Nephron progenitor cell (in vitro differentiated cells): ENCODE measurements around the gene MYBBP1A.
A peak's percentile ranks its signal among the peaks of the same experiment; 100 is the strongest.

ENCODE experiments used
- DNase-seq: peaks from one replicate; pipeline ENCODE4 v3.0.0; 2021
- H3K27ac Mint-ChIP-seq: 2 replicates; pipeline ENCODE4 v1.8.0; 2021; ENCODE audit warnings: mild to moderate bottlenecking, moderate library complexity, mixed read lengths
- H3K27me3 Mint-ChIP-seq: 2 replicates; pipeline ENCODE4 v1.8.0; 2021; ENCODE audit warnings: mild to moderate bottlenecking, low read depth, mixed read lengths; ENCODE audit not compliant: poor library complexity
- H3K36me3 Mint-ChIP-seq: 2 replicates; pipeline ENCODE4 v1.8.0; 2021; ENCODE audit warnings: low read depth, mixed read lengths
- H3K4me1 Mint-ChIP-seq: 2 replicates; pipeline ENCODE4 v1.8.0; 2021; ENCODE audit warnings: mixed read lengths
- H3K4me3 Mint-ChIP-seq: 2 replicates; pipeline ENCODE4 v1.8.0; 2021; ENCODE audit warnings: mild to moderate bottlenecking, moderate library complexity, mixed read lengths
- H3K9me3 Mint-ChIP-seq: 2 replicates; pipeline ENCODE4 v1.8.0; 2021; ENCODE audit warnings: mild to moderate bottlenecking, moderate library complexity, mixed read lengths
- CTCF ChIP-seq: fragments of 200-600 bp; sonication (generic); IDR thresholded peaks from 2 replicates; pipeline ENCODE4 v1.5.0; 2021; ENCODE audit warnings: antibody characterized with exemption

MYBBP1A gene

DNA sequence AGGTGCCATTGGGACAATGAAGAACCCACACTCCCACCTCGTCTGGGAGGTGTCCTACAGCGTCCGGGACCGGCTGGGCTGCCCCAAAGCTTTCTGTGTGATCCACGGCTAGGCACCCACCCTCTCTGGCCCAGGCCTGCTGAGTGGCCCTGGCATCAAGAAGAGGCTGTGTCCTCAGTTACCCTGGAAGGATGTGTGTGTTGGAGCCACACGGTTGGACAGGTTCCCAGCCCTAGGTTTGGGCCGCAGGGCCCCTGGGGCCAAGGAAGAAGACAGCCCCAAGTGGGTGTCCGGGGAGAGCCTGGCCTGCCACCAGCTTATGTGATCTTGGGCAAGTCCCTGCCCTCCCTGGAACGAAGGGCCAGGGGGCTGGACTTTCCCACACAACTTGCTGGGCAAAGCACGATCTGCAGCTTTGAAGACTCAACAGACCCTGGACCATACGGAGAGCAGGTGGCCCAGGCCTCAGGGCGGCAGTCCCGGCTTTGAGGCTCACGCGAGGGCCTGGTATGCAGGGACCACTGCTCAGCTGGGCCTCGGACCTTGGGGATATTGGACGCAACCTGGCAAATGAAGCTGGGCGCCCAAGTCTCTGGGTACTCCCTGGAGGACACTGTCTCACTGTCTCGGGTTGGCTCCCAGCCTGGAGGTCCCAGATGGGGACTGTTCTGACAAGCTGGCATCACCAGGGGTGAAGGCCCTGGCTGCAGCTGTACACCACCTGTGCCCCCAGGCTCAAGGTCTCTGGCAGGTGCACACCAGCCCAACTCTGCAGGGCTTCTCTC lies 17.5 kb downstream of the MYBBP1A start:
- H3K4me1 Mint-ChIP-seq, result peaks cover 44% of the 10 kb centered on the region
- no peak for TF ChIP-seq CTCF
- no peak for DNase-seq
- no peak overlapping the region for H3K27ac Mint-ChIP-seq
- no peaks in the 10 kb centered on the region for H3K27me3 Mint-ChIP-seq
- H3K9me3 Mint-ChIP-seq, result no peaks in the 10 kb centered on the region
- H3K4me3 Mint-ChIP-seq, result no peak overlapping the region
- peaks cover 4% of the 10 kb centered on the region for H3K36me3 Mint-ChIP-seq

DNA sequence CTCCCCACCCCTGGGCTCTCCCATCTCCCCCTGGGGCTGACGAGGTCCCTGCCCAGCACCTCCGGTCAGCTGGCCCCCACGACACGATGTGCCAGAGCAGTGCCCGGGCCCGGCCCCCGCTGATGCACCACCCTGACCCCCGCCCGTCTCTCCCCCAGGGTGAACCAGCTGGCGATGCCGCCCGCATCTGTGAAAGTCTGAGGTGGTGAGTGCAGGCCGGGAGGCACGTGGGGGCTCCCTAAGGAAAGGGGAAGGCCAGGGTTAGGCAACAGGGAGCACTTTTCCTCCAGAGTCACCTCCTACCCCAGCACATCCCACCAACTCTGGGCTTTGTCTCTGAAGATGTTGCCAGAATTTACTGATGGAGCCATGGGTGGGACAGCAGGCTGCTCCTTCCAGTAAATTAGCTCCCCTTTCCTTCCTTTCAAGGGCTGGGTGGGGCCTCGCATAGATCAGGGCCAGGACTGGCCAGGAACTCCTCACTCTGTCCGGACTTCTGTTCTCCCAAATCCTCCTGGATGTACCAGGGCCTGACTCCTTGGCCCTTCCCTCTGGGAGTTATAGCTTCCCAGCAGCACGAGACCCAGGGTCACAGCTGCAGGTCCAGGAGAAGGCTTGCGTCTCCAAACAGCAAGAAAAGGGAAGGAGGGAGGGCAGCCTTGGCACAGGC lies 18.3 kb downstream of the MYBBP1A start:
- peaks cover 48% of the 10 kb centered on the region for H3K4me1 Mint-ChIP-seq
- H3K9me3 Mint-ChIP-seq, result no peaks in the 10 kb centered on the region
- peaks cover 4% of the 10 kb centered on the region for H3K36me3 Mint-ChIP-seq
- no peak for DNase-seq
- no peak overlapping the region for H3K4me3 Mint-ChIP-seq
- TF ChIP-seq CTCF, result no peak
- H3K27ac Mint-ChIP-seq, result no peak overlapping the region
- H3K27me3 Mint-ChIP-seq, result no peaks in the 10 kb centered on the region

DNA sequence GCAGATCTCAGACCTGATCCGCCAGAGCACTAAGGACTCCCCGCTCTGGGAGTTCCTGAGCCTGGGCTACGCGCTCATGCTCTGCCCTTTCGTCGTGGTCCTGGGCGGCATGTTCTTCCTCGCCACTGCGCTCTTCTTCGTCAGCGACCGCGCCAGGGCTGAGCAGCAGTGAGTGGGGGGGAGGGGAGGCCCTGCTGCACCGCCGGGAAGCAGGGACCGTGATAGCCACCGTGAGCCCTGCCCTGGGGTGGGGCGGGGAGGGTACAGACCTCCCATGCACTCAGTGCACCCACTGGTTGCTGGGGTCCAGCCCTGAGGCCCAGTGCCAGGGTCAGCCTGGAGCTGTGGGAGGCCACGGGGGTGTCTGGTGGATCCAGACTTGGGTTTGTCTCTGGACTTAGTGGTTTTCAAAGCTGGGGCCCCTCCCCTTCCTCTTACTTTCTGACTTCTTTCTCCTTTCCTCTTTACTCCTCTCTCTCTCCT lies 18.9 kb downstream of the MYBBP1A start:
- DNase-seq, result no peak
- TF ChIP-seq CTCF, result no peak
- peaks cover 47% of the 10 kb centered on the region for H3K4me1 Mint-ChIP-seq
- peaks cover 2% of the 10 kb centered on the region for H3K27me3 Mint-ChIP-seq
- H3K4me3 Mint-ChIP-seq, result peak overlapping the region; percentile 36
- no peaks in the 10 kb centered on the region for H3K9me3 Mint-ChIP-seq
- peaks cover 4% of the 10 kb centered on the region for H3K36me3 Mint-ChIP-seq
- H3K27ac Mint-ChIP-seq, result no peak overlapping the region

- H3K4me3 Mint-ChIP-seq, result no peak overlapping the region
- DNase-seq, result no peak
- no peak overlapping the region for H3K27ac Mint-ChIP-seq
These were observed 19.4 kb downstream of the MYBBP1A start for GRCh38 chr17:4535667-4536258.

DNA sequence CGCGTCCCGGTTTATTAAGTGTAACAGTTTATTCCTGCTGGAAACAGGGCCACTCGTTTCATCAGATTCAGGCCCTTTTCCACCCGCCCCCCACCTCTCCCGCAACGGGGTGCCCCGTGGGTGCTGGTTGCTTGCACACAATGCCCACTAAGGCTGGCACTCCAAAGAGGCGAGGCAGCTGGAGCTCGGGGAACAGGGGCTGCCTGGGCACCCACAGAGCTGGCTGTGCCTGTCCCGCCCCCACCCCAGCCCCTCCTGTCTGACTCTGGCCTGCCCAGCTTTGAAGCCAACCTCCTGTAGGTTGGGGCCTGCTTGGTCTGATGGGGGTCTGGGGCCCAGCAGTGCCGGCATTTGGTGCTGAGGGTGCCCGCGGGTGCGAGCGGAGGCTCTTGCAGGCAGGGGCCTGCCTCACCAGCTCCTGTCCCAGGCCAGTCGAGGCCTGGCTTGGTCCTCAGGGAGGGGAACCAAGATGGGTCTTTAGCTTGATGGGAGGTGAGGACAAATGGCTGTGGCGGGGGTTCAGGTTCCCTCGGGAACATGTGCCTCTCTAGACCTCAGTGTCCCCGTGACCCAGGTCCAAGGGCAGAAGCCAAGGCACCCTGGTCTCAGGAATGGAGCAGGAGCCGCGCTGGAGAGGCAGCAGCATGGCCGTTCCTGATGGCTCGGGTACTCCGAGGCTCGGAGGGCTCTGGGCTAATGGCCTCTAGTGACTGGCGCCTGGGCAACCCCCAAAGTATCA lies 20.1 kb downstream of the MYBBP1A start:
- Mint-ChIP-seq H3K27ac (no peak overlapping the region), H3K9me3 (no peaks in the 10 kb centered on the region), H3K36me3 (peaks cover 4% of the 10 kb centered on the region), H3K27me3 (peaks cover 7% of the 10 kb centered on the region), H3K4me3 (no peak overlapping the region), H3K4me1 (peaks cover 35% of the 10 kb centered on the region)
- TF ChIP-seq CTCF, result no peak
- no peak for DNase-seq

More at GRCh38 chr17:4535667-4536258, 19.4 kb downstream of the MYBBP1A start:
- no peak for TF ChIP-seq CTCF
- Mint-ChIP-seq H3K36me3 (peaks cover 4% of the 10 kb centered on the region), H3K9me3 (no peaks in the 10 kb centered on the region), H3K4me1 (peaks cover 42% of the 10 kb centered on the region), H3K27me3 (peaks cover 3% of the 10 kb centered on the region)
